GM19467 (cell line): ENCODE measurements around the gene DCANP1.

Experiments used
- ATAC-seq: cut with Tn5 transposase; IDR thresholded peaks from one replicate; pipeline ENCODE4 v1.9.1; 2021; ENCODE audit warnings: mild to moderate bottlenecking, moderate library complexity; ENCODE audit not compliant: unreplicated experiment

Gene DCANP1

DNA sequence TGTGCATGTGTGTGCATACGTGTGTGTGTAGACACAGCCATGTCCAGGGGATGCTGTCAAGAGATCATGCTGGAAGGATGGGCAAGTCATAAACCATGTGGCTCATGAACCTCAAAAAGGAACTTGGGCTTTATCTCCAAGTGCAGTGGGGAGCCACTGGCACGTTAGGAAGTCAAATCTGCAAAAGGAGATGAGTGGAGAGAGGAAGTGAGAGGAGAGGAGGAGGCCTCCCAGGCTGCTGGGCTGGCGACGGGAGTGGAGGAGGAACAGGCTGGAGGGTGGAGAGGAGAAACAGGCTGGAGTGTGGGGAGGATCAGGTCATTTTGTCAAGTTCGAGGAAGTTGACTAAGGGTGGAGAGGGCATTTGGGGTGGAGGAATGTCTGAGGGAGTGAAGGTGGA is 34.2 kb upstream of the DCANP1 start:
- ATAC-seq, result no peak

DNA sequence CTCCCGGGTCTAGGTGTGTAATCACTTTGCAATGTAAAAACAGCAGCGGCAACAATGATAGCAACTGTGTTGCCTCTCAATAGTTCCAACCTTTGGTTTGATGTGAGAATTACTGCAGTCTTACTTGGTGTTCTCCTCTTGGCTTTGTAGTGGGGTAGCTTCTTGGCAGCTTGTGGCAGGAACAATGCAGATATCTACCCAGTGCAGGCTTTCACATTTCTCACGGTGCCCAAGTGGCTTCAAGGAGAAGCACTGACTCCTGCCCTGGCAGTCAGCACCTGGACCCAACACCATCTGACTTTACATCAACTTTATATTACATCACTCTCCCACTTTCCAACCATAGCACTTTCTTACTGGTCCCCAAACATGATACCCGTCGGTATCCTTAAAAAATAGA is 33.4 kb upstream of the DCANP1 start:
- ATAC-seq, result no peak

DNA sequence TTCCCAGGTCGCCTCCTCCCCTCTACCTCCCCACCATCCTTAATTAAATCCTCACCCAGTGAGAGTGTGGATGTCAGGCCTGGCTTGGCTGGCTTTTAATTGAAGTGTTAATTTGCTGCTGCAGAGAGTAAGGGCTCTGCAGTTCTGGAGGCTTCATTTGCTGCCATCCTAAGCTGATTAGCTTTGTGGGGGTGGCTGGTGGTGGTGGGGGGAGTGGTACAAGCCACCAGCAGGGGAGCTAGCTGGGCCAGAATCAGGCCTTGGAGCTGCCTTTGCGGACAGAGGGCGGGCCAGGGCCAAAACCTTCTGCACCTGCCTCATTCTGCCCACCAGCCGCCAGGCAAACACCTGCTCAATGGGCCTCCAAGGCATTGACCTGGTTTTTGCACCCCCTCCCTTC is 31.8 kb upstream of the DCANP1 start:
- no peak for ATAC-seq

GRCh38 chr5:135477613-135478066 is 30.5 kb upstream of the DCANP1 start:
- ATAC-seq, result no peak

- ATAC-seq, result no peak
Observed at GRCh38 chr5:135476615-135477581, 29.8 kb upstream of the DCANP1 start.

- ATAC-seq, result no peak
Observed at GRCh38 chr5:135473956-135474670, 27.0 kb upstream of the DCANP1 start.

DNA sequence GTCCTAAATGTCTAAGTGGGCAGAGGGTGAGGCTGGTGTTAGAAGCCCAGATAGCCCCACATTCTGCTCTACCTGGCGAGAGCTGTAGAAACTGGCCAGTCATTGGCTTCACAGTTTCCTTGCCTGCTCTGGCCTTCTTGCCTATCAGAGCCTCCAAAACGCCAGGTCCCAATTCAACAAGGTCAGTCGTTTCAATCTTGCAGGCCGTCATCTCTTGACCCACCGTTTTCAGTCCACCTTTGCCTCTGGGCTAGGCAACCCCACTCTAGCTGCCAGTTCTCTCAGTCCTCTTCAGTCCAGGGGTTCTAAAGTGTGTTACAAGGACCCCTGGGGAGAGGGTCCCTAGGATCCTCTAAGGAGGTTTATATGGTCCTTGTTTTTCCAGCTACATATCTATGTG is 25.0 kb upstream of the DCANP1 start:
- no peak for ATAC-seq

DNA sequence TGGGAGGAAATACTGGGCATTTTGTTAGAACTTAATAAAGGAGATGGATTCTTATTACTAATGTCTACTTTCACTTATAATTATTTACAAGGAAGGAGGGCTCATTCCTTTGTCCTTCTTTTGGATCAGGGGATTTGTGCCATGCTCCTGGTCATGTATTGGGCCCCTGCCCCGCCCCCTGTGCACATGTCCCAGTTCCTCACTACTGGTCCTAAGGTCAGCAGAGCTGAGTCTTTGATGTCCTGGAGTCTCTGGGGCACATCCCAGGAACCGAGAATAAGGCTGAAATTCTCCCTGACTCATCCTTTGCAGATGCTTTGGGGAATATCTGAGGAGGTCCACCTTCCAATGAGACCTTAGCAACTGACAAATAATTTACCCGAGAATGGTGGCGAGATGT is 24.6 kb upstream of the DCANP1 start:
- ATAC-seq, result no peak

DNA sequence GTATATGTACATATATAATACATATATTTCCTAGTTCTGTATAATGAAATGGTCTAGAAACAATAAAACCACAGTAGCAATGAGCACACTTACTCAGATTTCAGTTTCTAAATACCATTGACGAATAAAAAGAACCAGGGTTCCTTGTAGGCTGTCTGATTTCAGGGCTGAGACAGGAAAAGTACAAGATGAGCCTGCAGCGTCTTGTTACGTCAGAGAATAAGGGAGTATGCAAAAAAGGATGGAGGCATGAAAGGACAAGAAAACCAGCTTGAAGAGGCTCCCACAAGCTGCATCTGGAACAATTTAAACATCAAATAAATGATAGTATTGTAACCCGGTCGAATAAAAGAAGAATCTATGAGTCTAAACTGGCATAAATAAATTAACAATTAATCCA is 22.8 kb upstream of the DCANP1 start:
- ATAC-seq, result no peak

GRCh38 chr5:135468541-135468940 is 21.4 kb upstream of the DCANP1 start:
- no peak for ATAC-seq

DNA sequence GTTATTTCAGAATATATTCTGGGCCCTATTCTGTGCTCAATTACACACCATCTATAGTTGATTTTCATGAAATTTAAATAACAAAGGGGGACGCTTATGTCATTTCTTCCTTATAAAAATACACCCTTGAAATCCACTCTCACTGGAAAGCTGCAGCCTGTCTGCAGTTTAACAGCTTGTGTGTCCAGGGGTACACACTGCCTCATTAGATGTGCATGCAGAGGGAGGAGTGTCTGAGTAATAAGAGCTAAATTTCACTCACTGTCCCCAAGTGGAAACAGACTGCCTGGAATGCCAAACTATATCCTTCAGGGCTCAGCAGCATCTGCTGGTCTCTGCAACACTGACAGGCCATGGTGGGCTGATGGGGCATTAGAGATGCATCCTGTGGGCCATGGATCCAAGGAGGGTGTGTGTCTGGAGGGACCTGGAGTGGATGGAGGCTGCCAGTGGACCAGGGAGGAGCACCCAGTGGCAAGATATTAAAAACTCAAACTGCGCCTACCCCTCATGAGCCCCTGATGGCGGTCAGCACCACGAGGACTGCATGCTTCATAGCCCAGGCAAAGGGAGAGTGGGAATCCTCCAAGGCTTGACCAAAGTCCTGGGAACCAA is 20.8 kb upstream of the DCANP1 start:
- ATAC-seq, result no peak

GRCh38 chr5:135467051-135467625 is 20.0 kb upstream of the DCANP1 start:
- no peak for ATAC-seq

DNA sequence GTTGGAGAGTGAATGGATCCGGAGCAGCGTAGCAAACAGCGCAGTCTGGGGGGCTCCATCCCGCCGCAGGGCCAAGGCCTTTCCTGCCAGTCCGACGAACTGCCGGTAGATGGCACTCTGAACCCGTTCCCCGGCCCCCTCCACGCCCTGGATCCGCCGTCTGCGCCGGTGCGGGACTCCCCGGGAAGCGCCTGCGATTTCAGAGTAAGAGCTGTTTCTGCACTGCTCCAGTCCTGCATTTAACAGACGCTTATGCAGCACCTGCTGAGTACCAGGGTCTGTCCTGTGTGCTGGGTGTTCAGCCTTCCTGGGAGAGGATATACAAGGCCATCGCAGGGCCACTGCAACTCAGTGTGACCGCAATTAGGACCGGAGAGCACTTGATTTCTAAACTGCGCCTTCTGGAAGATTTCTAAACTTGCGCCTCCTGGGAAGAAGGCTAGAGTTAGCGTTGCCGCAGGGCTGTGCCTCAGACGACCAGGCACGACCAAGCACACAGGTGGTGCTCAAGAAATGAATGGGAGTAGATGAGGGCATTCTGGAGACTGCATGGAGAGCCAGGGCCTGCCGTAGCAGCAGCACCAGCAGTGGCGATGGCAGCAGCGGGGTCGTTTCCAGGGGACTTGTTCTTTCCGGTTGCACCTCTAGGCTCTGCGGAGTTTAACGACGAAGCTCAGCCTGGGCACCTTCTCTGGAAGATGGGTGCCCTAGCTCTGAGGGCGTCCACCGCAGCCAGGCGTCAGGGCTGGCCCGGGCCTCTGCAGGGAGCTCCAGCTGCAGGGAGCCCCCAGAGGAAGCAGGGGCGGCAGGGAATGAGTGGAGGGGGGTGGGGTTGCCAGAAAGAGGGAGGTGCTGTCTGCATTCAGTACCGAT is 19.3 kb upstream of the DCANP1 start:
- ATAC-seq, result peak; percentile 62

DNA sequence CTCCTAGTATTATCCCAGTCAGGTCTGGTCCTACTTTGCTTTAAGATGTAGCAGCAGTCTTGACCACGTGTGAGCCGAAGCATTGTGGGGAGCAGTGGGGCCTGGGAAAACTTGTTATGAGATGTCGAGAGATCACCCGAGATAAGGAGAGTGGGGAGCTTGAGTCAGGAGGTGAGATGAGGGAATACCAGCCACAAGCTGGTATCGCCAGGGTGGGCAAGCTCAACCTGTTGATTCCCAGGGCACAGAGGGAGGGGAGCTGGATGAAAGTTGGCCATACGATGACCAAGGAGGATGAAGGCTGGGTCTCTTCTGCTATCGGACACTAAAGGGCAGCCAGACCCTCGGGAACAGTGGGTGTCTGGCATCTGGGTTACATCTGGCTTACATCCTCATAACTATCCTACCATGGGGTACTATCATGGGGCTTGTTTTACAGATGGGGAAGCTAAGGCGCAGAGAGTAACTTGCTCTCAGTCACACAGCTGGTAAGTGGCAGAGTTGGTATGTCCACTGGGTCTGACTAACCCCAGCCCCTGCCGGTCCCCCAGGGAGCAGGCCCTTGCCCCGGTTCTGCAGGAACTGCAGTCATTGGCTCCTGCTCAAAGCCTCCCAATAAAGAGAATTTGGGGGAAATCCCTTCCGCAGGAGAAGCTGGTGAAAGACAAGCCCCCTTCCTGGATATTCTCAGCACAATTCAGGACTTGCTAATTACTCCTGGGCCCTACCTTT is 18.4 kb upstream of the DCANP1 start:
- ATAC-seq, result no peak

- peak; percentile 55 for ATAC-seq
Observed at GRCh38 chr5:135462304-135462703, 15.2 kb upstream of the DCANP1 start.

- no peak for ATAC-seq
Observed at GRCh38 chr5:135461481-135462151, 14.5 kb upstream of the DCANP1 start.

DNA sequence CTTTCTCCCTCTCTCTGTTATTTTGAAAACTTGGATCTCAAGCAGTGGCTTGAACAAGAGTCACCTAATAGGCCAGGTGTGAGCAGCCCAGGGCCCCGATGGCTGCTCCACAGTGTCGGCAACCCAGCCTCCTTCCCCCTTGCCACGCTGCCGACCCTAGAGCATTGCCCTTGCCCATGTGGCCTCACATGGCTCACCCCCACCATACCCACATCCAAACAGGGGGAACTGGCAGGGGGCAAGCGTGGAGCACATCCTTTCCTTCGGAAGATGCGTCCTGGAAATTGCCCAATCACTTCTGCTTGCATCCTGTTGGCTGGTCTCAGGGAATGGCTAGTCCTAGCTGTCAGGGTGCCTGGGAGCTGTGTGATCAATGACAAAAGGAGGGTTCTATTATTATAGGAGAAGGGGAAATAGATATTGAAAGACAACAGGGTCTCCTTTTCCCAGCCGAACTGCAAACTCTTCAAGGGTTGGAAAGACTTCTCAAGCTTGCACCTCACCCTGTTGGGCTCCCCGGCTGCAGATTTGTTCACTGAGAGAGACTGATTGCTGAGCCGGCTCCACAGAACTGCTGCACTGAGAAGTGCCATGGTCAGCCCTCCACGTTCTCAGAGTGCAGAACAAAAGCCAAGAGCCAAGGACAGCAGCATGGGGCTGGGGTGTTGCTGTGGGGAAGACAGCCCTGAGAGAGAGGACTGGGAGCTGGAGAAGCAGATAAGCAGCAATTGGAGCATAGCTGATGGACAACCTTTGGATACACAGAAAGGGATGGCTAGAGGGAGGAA is 13.3 kb upstream of the DCANP1 start:
- no peak for ATAC-seq

DNA sequence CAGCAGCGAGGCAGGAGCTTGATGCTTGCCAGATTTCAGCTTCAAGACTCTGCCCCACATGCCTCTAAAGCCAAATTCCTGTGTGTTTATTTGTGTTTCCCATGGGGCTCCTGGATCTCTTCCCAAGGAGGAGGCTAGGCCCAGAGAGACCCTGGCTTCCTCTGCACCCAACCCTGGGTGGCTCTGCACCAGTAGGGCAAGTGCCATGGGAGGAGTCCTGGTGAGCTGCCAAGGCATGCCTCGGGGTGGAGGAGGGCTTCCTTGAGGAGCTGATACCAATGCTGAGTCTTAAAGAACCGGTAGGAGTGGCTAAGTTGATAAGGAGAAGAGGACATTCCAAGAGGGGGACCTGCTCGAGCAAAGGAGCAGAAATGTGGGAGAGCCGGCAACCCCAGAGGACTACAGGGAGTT is 11.8 kb upstream of the DCANP1 start:
- ATAC-seq, result no peak
